ENCODE measurements around the gene C1orf21. TPM values are rescaled to one million over a fixed set of nuclear protein-coding genes. Genes with fewer than 3 reads are reported as not detected.

C1orf21 gene
- total and polyA plus RNA-seq, 12 donors, result 20.6 to 76.7 (median 67.5) TPM

DNA sequence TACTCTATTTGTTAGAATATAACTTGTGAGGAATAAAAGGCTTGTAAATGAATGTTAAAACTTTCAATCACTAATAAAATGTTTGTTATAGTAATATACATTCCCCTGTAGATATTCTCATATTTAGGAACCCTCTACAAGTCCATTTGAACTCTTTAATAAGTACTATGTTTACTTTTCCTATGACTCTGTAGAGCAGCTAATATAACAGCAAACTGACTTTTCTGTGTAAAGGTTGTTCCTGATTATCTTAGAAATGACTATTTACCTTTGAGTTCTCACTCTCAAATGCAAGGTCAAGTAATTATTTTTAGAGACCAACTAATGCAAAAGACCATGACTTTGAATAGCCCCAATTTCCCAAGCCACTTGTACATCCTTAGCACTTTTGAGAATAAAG, 130.3 kb downstream of the C1orf21 start:
- Histone ChIP-seq H3K27me3 (no peaks in the 10 kb centered on the region), H3K9me3 (no peaks in the 10 kb centered on the region), H3K36me3 (peaks cover 0 to 15% (median 0%) of the 10 kb centered on the region in 9 donors), H3K4me3 (no peak overlapping the region), H3K4me1 (peaks cover 4 to 65% (median 47%) of the 10 kb centered on the region in 9 donors), H3K27ac (peak overlapping the region in 4 of 10 donors; percentile 44 to 78 (median 68))
- ATAC-seq (no peak), DNase-seq (no peak)
- TF ChIP-seq, protein P1, sequence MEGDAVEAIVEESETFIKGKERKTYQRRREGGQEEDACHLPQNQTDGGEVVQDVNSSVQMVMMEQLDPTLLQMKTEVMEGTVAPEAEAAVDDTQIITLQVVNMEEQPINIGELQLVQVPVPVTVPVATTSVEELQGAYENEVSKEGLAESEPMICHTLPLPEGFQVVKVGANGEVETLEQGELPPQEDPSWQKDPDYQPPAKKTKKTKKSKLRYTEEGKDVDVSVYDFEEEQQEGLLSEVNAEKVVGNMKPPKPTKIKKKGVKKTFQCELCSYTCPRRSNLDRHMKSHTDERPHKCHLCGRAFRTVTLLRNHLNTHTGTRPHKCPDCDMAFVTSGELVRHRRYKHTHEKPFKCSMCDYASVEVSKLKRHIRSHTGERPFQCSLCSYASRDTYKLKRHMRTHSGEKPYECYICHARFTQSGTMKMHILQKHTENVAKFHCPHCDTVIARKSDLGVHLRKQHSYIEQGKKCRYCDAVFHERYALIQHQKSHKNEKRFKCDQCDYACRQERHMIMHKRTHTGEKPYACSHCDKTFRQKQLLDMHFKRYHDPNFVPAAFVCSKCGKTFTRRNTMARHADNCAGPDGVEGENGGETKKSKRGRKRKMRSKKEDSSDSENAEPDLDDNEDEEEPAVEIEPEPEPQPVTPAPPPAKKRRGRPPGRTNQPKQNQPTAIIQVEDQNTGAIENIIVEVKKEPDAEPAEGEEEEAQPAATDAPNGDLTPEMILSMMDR (IDR thresholded peaks at IDR 0.05), result no peak
- intact Hi-C loops (cut with DNase I), result loop anchor here in 1 of 10 donors (10.0 kb wide), 1 partner anchor 1222 kb away; no protein-coding TSS in a partner anchor

DNA sequence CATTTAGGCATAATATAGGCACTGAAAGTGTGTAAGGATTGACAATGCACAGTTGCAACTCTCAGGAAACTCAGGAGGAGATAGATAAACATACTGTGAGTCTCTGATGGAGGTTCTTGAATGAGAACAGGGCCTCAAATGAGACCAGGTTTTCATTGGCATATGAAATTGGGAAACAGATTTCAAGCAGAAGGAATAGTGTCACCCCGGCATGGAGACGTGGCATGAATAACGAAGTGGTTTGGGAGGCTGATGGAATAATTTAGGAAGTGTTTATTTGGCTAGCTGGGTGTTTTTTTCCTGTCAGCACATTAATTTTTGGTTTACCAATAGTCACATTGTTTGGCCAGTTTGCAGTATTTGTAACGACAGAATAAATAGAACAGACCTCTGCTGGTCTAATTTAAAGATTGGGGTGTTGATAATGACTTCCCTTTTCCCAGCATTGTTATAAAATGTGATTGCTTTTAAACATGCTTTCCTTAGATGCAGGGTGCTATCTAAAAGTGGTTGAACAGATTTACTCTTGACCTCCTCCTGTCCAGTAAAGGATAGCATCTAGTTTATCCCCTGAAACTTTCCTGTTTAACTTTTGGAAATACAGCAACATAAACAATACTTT, 132.0 kb downstream of the C1orf21 start:
- no peaks in the 10 kb centered on the region for H3K27me3 ChIP-seq
- intact Hi-C loops (cut with DNase I), result loop anchor here in 1 of 10 donors (10.0 kb wide), 1 partner anchor 1224 kb away; no protein-coding TSS in a partner anchor
- H3K36me3 ChIP-seq, result peaks cover 0 to 15% (median 0%) of the 10 kb centered on the region in 9 donors
- H3K4me3 ChIP-seq, result no peak overlapping the region
- peak in 7 of 8 donors; percentile 35 to 88 (median 81) for ATAC-seq
- no peaks in the 10 kb centered on the region for H3K9me3 ChIP-seq
- peaks cover 4 to 56% (median 40%) of the 10 kb centered on the region in 9 donors for H3K4me1 ChIP-seq
- peak overlapping the region; percentile 2 to 78 (median 51) for H3K27ac ChIP-seq
- TF ChIP-seq, protein P1 (IDR thresholded peaks at IDR 0.05), result peak in 1 of 9 donors; percentile 5
- WGBS, 2 donors, result 53 to 58% methylated on average over 4 of the region's 4 CpGs
- DNase-seq, result no peak

DNA sequence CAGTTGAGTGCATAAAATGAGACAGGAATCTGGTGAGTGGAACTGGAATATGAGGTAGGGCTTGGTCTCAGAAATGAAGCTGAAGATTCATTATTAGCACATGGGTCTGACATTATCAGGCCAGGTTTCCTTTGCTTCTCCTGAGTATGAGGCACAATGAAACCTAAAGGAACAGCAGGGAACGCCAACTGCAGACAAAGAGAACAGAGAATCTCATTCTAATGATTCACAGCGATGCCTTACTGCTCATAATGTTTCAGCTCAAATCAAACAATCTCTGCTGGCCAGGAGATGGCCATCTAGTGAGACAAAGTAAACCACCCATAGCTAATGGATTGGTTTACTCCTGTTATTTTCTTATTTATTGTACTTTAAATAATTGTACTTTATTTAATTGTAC, 133.5 kb downstream of the C1orf21 start:
- ATAC-seq (no peak), DNase-seq (no peak)
- peaks cover 0 to 15% (median 0%) of the 10 kb centered on the region in 9 donors for H3K36me3 ChIP-seq
- H3K4me3 ChIP-seq, result no peak overlapping the region
- peaks cover 0 to 48% (median 33%) of the 10 kb centered on the region in 9 donors for H3K4me1 ChIP-seq
- H3K27ac ChIP-seq, result peak overlapping the region in 5 of 10 donors; percentile 5 to 78 (median 65)
- H3K27me3 ChIP-seq, result no peaks in the 10 kb centered on the region
- H3K9me3 ChIP-seq, result no peaks in the 10 kb centered on the region
- WGBS, 2 donors, result 71 to 75% methylated on average over 2 of the region's 2 CpGs
- TF ChIP-seq, protein P1 (IDR thresholded peaks at IDR 0.05), result no peak
- intact Hi-C loops (cut with DNase I), result no loop called here

DNA sequence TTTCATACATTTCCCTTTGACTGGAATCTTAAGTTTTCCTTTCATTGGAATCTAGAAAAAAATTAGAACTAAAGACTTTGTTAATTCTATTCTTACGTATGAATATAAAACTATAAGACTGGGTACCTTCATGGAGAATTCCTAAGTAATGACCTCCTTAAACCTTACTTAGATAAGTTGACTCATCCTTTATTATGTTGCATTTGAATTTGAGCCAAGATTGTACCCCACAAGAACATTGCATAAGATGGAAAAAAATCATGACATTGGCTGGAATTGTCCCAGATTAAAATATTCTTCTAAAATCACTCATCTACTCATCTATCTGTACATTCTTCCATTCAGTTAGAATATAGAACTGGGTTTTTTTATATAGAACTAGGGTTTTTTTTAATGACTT, 137.4 kb downstream of the C1orf21 start:
- H3K27ac ChIP-seq, result no peak overlapping the region
- peaks cover 0 to 45% (median 17%) of the 10 kb centered on the region in 9 donors for H3K4me1 ChIP-seq

More for the DNA sequence above, 137.4 kb downstream of the C1orf21 start:
- ATAC-seq (no peak), DNase-seq (no peak)
- H3K27me3 ChIP-seq, result no peaks in the 10 kb centered on the region
- 94 to 100% methylated on average over 1 of the region's 1 CpG for WGBS, 2 donors
- H3K36me3 ChIP-seq, result no peaks in the 10 kb centered on the region
- TF ChIP-seq, protein P1 (IDR thresholded peaks at IDR 0.05), result no peak
- no peak overlapping the region for H3K4me3 ChIP-seq
- H3K9me3 ChIP-seq, result no peaks in the 10 kb centered on the region
- intact Hi-C loops (cut with DNase I), result no loop called here

Measured in heart right ventricle (tissue), 16 donors.